Breast epithelium (tissue), 3 donors: ENCODE data around the gene AGGF1.

Experiments
- CTCF ChIP-seq, 3 donors: fragments of 450-650 bp; IDR thresholded peaks; one replicate each; pipeline ENCODE4 v1.5.1; 2016 to 2017; ENCODE audit warnings: antibody characterized with exemption in 3 of 3, mild to moderate bottlenecking in 3 of 3, moderate library complexity in 3 of 3
- POLR2AphosphoS5 ChIP-seq, 3 donors: sonication (generic); formaldehyde crosslinking; IDR thresholded peaks; one replicate each; pipeline ENCODE4 v1.6.1; 2017; ENCODE audit warnings: antibody characterized with exemption in 3 of 3

- TF ChIP-seq CTCF (IDR thresholded peaks at IDR 0.05) (no peak), POLR2AphosphoS5 (IDR thresholded peaks at IDR 0.05) (no peak)
These were observed 18.7 kb upstream of the AGGF1 start for GRCh38 chr5:77011498-77011897.
